HFF-Myc (cell line): ENCODE results near the gene DLG5.

Experiments used
- DNase-seq: peaks from one replicate; pipeline ENCODE4 v3.0.0-alpha.2; 2011; ENCODE audit warnings: low read depth; ENCODE audit errors: extremely low read depth
- H3K4me3 ChIP-seq: replicated peaks from 2 replicates; pipeline ENCODE4 v1.5.1; 2011; ENCODE audit warnings: low read depth, mild to moderate bottlenecking, control low read depth, low read length
- TF ChIP-seq, protein P1 (sequence below): IDR thresholded peaks from 2 replicates; pipeline ENCODE4 v1.5.1; 2012; ENCODE audit warnings: mild to moderate bottlenecking, low read depth, low read length, control low read depth; ENCODE audit errors: missing control alignments

The DLG5 gene

GRCh38 chr10:77857272-77857671 lies 69.3 kb downstream of the DLG5 start:
- TF ChIP-seq, protein P1, sequence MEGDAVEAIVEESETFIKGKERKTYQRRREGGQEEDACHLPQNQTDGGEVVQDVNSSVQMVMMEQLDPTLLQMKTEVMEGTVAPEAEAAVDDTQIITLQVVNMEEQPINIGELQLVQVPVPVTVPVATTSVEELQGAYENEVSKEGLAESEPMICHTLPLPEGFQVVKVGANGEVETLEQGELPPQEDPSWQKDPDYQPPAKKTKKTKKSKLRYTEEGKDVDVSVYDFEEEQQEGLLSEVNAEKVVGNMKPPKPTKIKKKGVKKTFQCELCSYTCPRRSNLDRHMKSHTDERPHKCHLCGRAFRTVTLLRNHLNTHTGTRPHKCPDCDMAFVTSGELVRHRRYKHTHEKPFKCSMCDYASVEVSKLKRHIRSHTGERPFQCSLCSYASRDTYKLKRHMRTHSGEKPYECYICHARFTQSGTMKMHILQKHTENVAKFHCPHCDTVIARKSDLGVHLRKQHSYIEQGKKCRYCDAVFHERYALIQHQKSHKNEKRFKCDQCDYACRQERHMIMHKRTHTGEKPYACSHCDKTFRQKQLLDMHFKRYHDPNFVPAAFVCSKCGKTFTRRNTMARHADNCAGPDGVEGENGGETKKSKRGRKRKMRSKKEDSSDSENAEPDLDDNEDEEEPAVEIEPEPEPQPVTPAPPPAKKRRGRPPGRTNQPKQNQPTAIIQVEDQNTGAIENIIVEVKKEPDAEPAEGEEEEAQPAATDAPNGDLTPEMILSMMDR, result no peak
- DNase-seq, result no peak
- H3K4me3 ChIP-seq, result no peak overlapping the region

DNA sequence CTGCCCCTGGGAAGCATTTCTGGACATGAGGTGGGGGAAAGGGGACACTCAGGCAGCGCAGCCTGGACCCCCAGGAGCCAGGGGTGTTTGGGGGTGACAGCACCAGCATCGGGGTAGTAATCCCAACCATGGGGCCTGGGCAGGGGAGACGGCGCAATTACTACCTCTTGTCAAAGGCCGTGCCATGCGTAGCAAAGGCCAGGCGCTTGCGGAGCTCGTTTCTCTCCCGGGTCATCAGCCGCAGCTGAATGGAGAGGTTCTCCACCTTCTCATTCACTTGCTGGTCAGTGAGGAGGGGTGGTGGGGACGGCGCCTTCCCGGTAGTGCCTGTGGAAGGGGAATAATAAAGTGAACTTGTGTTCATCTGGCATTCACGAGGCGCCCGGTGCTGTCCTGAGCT lies 70.0 kb downstream of the DLG5 start:
- TF ChIP-seq, protein P1, result no peak
- no peak overlapping the region for H3K4me3 ChIP-seq
- DNase-seq, result no peak

DNA sequence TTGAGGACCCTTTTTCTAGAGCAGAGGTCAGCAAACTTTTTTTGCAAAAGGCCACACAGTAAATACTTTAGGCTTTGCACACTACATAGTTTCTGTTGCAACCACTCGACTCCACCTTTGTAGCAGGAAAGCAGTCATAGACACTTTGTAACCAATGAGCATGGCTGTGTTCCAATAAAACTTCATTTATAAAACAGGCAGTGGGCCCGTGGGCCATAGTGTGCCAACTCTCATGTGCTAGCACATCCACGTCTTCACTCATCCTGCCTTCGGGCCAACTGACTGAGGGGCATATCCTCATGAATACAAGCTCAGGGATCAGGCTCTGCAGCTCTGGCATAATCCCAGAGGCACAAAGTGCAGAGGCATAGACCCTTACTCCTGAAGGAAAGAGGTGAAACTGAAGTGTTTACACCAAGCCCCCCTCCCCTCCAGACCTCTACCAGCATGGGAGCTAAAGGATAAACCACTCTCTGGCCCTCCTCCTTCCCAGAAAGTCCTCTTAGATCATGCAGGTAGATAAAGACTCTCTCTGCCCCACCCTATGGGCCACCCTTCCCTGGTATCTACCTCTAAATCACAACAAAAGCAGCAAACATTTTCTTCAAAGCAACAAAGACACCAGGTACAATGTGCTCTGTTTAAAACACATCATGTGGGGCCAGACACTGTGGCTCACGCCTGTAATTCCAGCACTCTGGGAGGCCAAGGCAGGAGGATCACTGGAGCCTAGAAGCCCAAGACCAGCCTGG lies 71.0 kb downstream of the DLG5 start:
- no peak overlapping the region for H3K4me3 ChIP-seq
- DNase-seq, result no peak

GRCh38 chr10:77854115-77854514 lies 72.4 kb downstream of the DLG5 start:
- H3K4me3 ChIP-seq, result no peak overlapping the region
- TF ChIP-seq, protein P1, result no peak
- DNase-seq, result no peak

More for the DNA sequence above, 71.0 kb downstream of the DLG5 start:
- TF ChIP-seq, protein P1, result no peak

DNA sequence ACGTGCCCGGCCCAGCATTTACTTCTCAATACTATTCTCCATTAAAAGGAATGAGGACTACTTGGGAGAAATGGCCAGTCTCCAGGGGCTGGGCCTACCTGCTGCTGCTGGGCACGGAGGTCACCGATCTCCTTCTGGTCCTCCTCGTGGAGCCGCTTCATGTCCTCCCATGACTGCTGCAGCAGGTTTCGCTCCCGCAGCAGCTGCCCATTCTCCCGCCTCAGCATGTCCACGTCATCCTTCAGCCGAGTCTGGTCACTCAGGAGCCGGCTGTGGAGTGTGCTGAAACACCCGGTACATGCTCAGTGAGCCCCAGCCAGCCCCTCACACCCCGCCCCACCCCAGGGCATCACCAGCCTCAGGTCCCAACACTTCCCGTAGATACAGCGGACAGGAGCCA lies 73.3 kb downstream of the DLG5 start:
- TF ChIP-seq, protein P1, result no peak
- no peak overlapping the region for H3K4me3 ChIP-seq
- no peak for DNase-seq

DNA sequence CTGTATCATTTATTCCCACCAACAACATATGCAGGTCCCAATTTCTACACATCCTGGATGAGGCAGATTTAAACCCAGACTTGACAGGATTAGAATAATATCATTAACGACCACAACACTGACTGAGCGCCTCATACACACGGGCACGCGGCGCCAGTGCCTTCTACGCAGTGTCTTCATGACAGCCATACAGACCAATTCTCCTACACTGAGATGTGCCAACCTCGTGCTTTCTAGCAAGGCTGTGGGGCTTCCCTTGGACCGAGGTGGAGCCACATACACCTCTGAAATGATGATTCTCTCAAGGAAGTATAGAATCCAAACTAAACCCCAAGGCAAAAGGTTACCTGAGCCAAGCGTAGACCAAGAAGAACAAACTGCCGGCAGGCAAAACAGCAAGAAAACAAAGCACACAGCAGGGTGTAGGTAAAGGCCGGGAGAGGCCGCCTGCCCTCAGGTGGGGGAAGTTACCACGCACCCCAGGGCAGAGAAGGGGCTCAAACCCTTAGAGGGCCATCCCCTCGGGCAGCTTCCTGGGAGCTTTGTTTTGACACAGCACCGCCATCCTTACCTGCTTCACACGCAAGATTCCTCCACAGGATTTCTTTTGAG lies 75.8 kb downstream of the DLG5 start:
- TF ChIP-seq, protein P1, result no peak
- H3K4me3 ChIP-seq, result no peak overlapping the region
- no peak for DNase-seq
